K562 (cell line): Measurements from ENCODE around the gene ALKBH2. TPM values are rescaled to one million over a fixed set of nuclear protein-coding genes. Genes with fewer than 3 reads are reported as not detected.

Experiments
- CTBP1 ChIP-seq: fragments of 450-650 bp; IDR thresholded peaks from 2 replicates; pipeline ENCODE4 v1.6.1; 2016; ENCODE audit warnings: borderline replicate concordance
- HDAC3 ChIP-seq: fragments of 450-650 bp; IDR thresholded peaks from 2 replicates; pipeline ENCODE4 v1.6.1; 2018; ENCODE audit warnings: borderline replicate concordance, mild to moderate bottlenecking, moderate library complexity; ENCODE audit not compliant: partially characterized antibody
- HSF4 ChIP-seq: fragments of 250-450 bp; sonication (Bioruptor Pico); IDR thresholded peaks from 2 replicates; pipeline ENCODE4 v2.1.2; 2022; ENCODE audit warnings: mild to moderate bottlenecking, moderate library complexity, borderline replicate concordance
- KAT7 ChIP-seq: sonication (generic); formaldehyde crosslinking; IDR thresholded peaks from 2 replicates; pipeline ENCODE4 v1.8.0; 2022; ENCODE audit warnings: missing genetic modification reagents, mild to moderate bottlenecking, borderline replicate concordance
- KLF16 ChIP-seq: IDR thresholded peaks from 2 replicates; pipeline ENCODE4 v1.6.1; 2016; ENCODE audit warnings: antibody characterized with exemption
- MBD1 ChIP-seq: fragments of 250-450 bp; sonication (Bioruptor Pico); IDR thresholded peaks from 2 replicates; pipeline ENCODE4 v1.8.0; 2022; ENCODE audit warnings: inconsistent platforms
- MEF2D ChIP-seq: conservative IDR thresholded peaks from 2 replicates; pipeline ENCODE4 v1.6.1; 2016; ENCODE audit warnings: low read depth, missing genetic modification characterization, missing compliant biosample characterization
- NCOA1 ChIP-seq: fragments of 450-650 bp; IDR thresholded peaks from 2 replicates; pipeline ENCODE4 v1.6.1; 2016; ENCODE audit warnings: low read depth
- SMAD4 ChIP-seq: fragments of 250-450 bp; sonication (Bioruptor Pico); conservative IDR thresholded peaks from 2 replicates; pipeline ENCODE4 v1.8.0; 2021; ENCODE audit warnings: inconsistent platforms, mild to moderate bottlenecking, moderate library complexity
- SOX6 ChIP-seq: fragments of 450-650 bp; IDR thresholded peaks from 2 replicates; pipeline ENCODE4 v1.6.1; 2014; ENCODE audit warnings: mild to moderate bottlenecking
- THRB ChIP-seq: fragments of 450-650 bp; formaldehyde crosslinking; conservative IDR thresholded peaks from 2 replicates; pipeline ENCODE4 v1.4.0; 2022; ENCODE audit warnings: mild to moderate bottlenecking, missing genetic modification characterization
- USF1 ChIP-seq: sonication (generic); formaldehyde crosslinking; IDR thresholded peaks from 2 replicates; pipeline ENCODE4 v1.9.0; 2022; ENCODE audit warnings: mild to moderate bottlenecking, missing genetic modification reagents
- ZBTB40 ChIP-seq, 2 experiments: fragments of 450-650 bp in 1 of 2; sonication (generic) in 1 of 2; formaldehyde crosslinking in 1 of 2; IDR thresholded peaks; 2 replicates each; pipeline versions ENCODE4 v1.7.1 to v1.9.0; 2016 to 2022; ENCODE audit warnings: inconsistent platforms in 1 of 2, mild to moderate bottlenecking in 1 of 2, missing genetic modification reagents in 1 of 2
- polyA plus RNA-seq, 8 experiments: library from polyadenylated mRNA; depleted of rRNA in 4 of 8; stranded (reverse) in 5 of 8; unstranded in 3 of 8; fragments of >200 nt; fragmentation: Nextera tagmentation in 2 of 8; fragmentation: Illumina TruSeq in 1 of 8; extraction: Ambion mirVana in 2 of 8; extraction: Trizol in 1 of 8; gene quantifications; 2 replicates each; pipeline versions ENCODE4 v1.2.1 to v1.2.3, GENCODE V29; 2011 to 2014; ENCODE audit warnings: inconsistent platforms in 1 of 8, missing spikeins in 1 of 8
- total RNA-seq, 7 experiments: library from RNA; depleted of rRNA in 6 of 7; stranded (reverse); fragments of >200 nt in 6 of 7; fragmentation: Illumina TruSeq in 2 of 7; extraction: Trizol in 2 of 7; gene quantifications; 2 replicates each; pipeline versions ENCODE4 v1.2.1 to v1.2.3, GENCODE V29; 2011 to 2021; ENCODE audit warnings: low replicate concordance in 1 of 7

The ALKBH2 gene
- total and polyA plus RNA-seq, 9 of the 15 experiments (the other 6 are each of a cell fraction or from before 2014, with no cell fraction given) = 5.9 to 56.1 (median 41.9) TPM

GRCh38 chr12:109052414-109053323 is 40.6 kb downstream of the ALKBH2 start, which contains the start of gene USP30 (continued):
- TF ChIP-seq ZBTB40 (IDR thresholded peaks at IDR 0.05) (peak; percentile 100), ZBTB40 (CRISPR knock-in tag; IDR thresholded peaks at IDR 0.05) (no peak), MBD1 (CRISPR knock-in tag) (no peak), CTBP1 (peak; percentile 88), NCOA1 (peak; percentile 98), KLF16 (no peak), THRB (CRISPR knock-in tag) (no peak; the same call in 1 of the 2 replicates), SOX6 (peak; percentile 63; the same call in 1 of the 2 replicates), KAT7 (CRISPR knock-in tag) (no peak; the same call in 1 of the 2 replicates), HDAC3 (no peak), MEF2D (tag) (no peak; the same call in 1 of the 2 replicates), SMAD4 (CRISPR knock-in tag) (peak; percentile 80), HSF4 (no peak), USF1 (no peak)
